Skeletal muscle satellite cell (primary cell): ENCODE results near the gene NKG7.
"Not testable (repeated sequence)": the region's sequence is repeated elsewhere in the genome, so short reads cannot be mapped to it uniquely, and the experiment has no call there.

ENCODE experiments used
- H3K27me3 ChIP-seq: 2 replicates; pipeline ENCODE4 v1.7.0; 2013; ENCODE audit warnings: low read length; ENCODE audit not compliant: control insufficient read depth, insufficient read depth
- H3K36me3 ChIP-seq: 2 replicates; pipeline ENCODE4 v1.7.0; 2013; ENCODE audit warnings: mild to moderate bottlenecking, control low read depth, low read length; ENCODE audit not compliant: insufficient read depth
- H3K4me1 ChIP-seq: 2 replicates; pipeline ENCODE4 v1.7.0; 2013; ENCODE audit warnings: low read length; ENCODE audit not compliant: control insufficient read depth, insufficient read depth
- H3K4me2 ChIP-seq: 2 replicates; pipeline ENCODE4 v1.7.0; 2013; ENCODE audit warnings: mild to moderate bottlenecking, low read length
- H3K4me3 ChIP-seq: 2 replicates; pipeline ENCODE4 v1.7.0; 2013; ENCODE audit warnings: low read length
- H3K9ac ChIP-seq: 2 replicates; pipeline ENCODE4 v1.7.0; 2013; ENCODE audit warnings: mild to moderate bottlenecking, low read depth, low read length, moderate library complexity
- H3K9me3 ChIP-seq: replicated peaks from 2 replicates; pipeline ENCODE4 v1.7.0; 2013; ENCODE audit warnings: mild to moderate bottlenecking, control low read depth, low read length

NKG7 gene

GRCh38 chr19:51407511-51408131 is 35.2 kb upstream of the NKG7 start:
- Histone ChIP-seq H3K36me3 (no peaks in the 10 kb centered on the region), H3K27me3 (no peaks in the 10 kb centered on the region), H3K4me1 (no peaks in the 10 kb centered on the region), H3K4me3 (no peak overlapping the region), H3K4me2 (no peak overlapping the region), H3K9me3 (no peaks in the 10 kb centered on the region), H3K9ac (no peak overlapping the region)

GRCh38 chr19:51402117-51402516 is 29.7 kb upstream of the NKG7 start:
- no peaks in the 10 kb centered on the region for H3K36me3 ChIP-seq
- no peaks in the 10 kb centered on the region for H3K9me3 ChIP-seq
- no peak overlapping the region for H3K4me2 ChIP-seq
- H3K4me1 ChIP-seq = no peaks in the 10 kb centered on the region
- no peak overlapping the region for H3K9ac ChIP-seq
- no peaks in the 10 kb centered on the region for H3K27me3 ChIP-seq
- no peak overlapping the region for H3K4me3 ChIP-seq

- not testable (repeated sequence) for H3K27me3 ChIP-seq, H3K4me2 ChIP-seq, H3K36me3 ChIP-seq, H3K4me3 ChIP-seq, H3K4me1 ChIP-seq, H3K9ac ChIP-seq, H3K9me3 ChIP-seq
These were observed 27.5 kb upstream of the NKG7 start for GRCh38 chr19:51399936-51400335.

- H3K4me2 ChIP-seq = no peak overlapping the region
- peaks cover 6% of the 10 kb centered on the region for H3K4me1 ChIP-seq
- no peaks in the 10 kb centered on the region for H3K36me3 ChIP-seq
These were observed 26.8 kb upstream of the NKG7 start for GRCh38 chr19:51399231-51399630.

GRCh38 chr19:51398096-51398704 is 25.7 kb upstream of the NKG7 start:
- H3K27me3 ChIP-seq = no peaks in the 10 kb centered on the region
- no peaks in the 10 kb centered on the region for H3K9me3 ChIP-seq
- H3K9ac ChIP-seq = no peak overlapping the region
- no peak overlapping the region for H3K4me2 ChIP-seq
- peaks cover 6% of the 10 kb centered on the region for H3K4me1 ChIP-seq
- no peak overlapping the region for H3K4me3 ChIP-seq
- H3K36me3 ChIP-seq = no peaks in the 10 kb centered on the region

More at GRCh38 chr19:51399231-51399630, 26.8 kb upstream of the NKG7 start:
- no peak overlapping the region for H3K9ac ChIP-seq
- no peaks in the 10 kb centered on the region for H3K9me3 ChIP-seq
- H3K4me3 ChIP-seq = no peak overlapping the region
- no peaks in the 10 kb centered on the region for H3K27me3 ChIP-seq

GRCh38 chr19:51397453-51397852 is 25.0 kb upstream of the NKG7 start:
- H3K9me3 ChIP-seq, H3K36me3 ChIP-seq, H3K4me3 ChIP-seq, H3K27me3 ChIP-seq, H3K9ac ChIP-seq, H3K4me2 ChIP-seq, H3K4me1 ChIP-seq: not testable (repeated sequence)

GRCh38 chr19:51396175-51396574 is 23.7 kb upstream of the NKG7 start:
- no peak overlapping the region for H3K4me3 ChIP-seq
- no peak overlapping the region for H3K9ac ChIP-seq
- no peaks in the 10 kb centered on the region for H3K27me3 ChIP-seq
- H3K36me3 ChIP-seq = no peaks in the 10 kb centered on the region
- no peaks in the 10 kb centered on the region for H3K9me3 ChIP-seq
- H3K4me2 ChIP-seq = no peak overlapping the region
- peaks cover 6% of the 10 kb centered on the region for H3K4me1 ChIP-seq

- H3K4me2 ChIP-seq = peak overlapping the region; percentile 78
- H3K9ac ChIP-seq = peak overlapping the region; percentile 79
- peak overlapping the region; percentile 69 for H3K4me3 ChIP-seq
- no peaks in the 10 kb centered on the region for H3K36me3 ChIP-seq
- H3K4me1 ChIP-seq = peaks cover 6% of the 10 kb centered on the region
- no peaks in the 10 kb centered on the region for H3K9me3 ChIP-seq
- H3K27me3 ChIP-seq = no peaks in the 10 kb centered on the region
These were observed 21.8 kb upstream of the NKG7 start for GRCh38 chr19:51394050-51394836.

- Histone ChIP-seq H3K4me3 (no peak overlapping the region), H3K4me2 (no peak overlapping the region), H3K36me3 (no peaks in the 10 kb centered on the region), H3K9ac (no peak overlapping the region), H3K9me3 (no peaks in the 10 kb centered on the region), H3K4me1 (peaks cover 6% of the 10 kb centered on the region), H3K27me3 (no peaks in the 10 kb centered on the region)
These were observed 20.2 kb upstream of the NKG7 start for GRCh38 chr19:51392701-51393100.

- no peaks in the 10 kb centered on the region for H3K36me3 ChIP-seq
- H3K27me3 ChIP-seq = no peaks in the 10 kb centered on the region
- H3K4me2 ChIP-seq = no peak overlapping the region
- peaks cover 6% of the 10 kb centered on the region for H3K4me1 ChIP-seq
- H3K4me3 ChIP-seq = no peak overlapping the region
- H3K9me3 ChIP-seq = no peaks in the 10 kb centered on the region
- H3K9ac ChIP-seq = no peak overlapping the region
These were observed 18.7 kb upstream of the NKG7 start for GRCh38 chr19:51391073-51391611.

- Histone ChIP-seq H3K4me2 (no peak overlapping the region), H3K9ac (no peak overlapping the region), H3K4me3 (no peak overlapping the region), H3K27me3 (no peaks in the 10 kb centered on the region), H3K4me1 (no peaks in the 10 kb centered on the region), H3K36me3 (no peaks in the 10 kb centered on the region), H3K9me3 (no peaks in the 10 kb centered on the region)
These were observed 16.7 kb upstream of the NKG7 start for GRCh38 chr19:51389143-51389542.
